Measurements from ENCODE around the gene SYTL1.

SYTL1 gene

GRCh38 chr1:27306071-27306470 is 35.8 kb upstream of the SYTL1 start:
- no peak for DNase-seq (ENCODE audit: low read depth in 1 of 2, low spot score in 1 of 2)
- H3K4me3 ChIP-seq (replicated peaks; ENCODE audit: insufficient read depth, low read length) = no peak overlapping the region
- no peak overlapping the region for H3K27ac ChIP-seq (replicated peaks)
- TF ChIP-seq POLR2AphosphoS5 (IDR thresholded peaks at IDR 0.05; ENCODE audit: low read depth) (no peak), CTCF (IDR thresholded peaks at IDR 0.05; ENCODE audit: insufficient read depth, low read length) (no peak), GABPA (IDR thresholded peaks at IDR 0.05; ENCODE audit: low read depth) (no peak), REST (IDR thresholded peaks at IDR 0.05; ENCODE audit: insufficient replicate concordance, low read depth) (no peak), SPI1 (IDR thresholded peaks at IDR 0.05; ENCODE audit: borderline replicate concordance, low read depth) (no peak)
- no peaks in the 10 kb centered on the region for H3K27me3 ChIP-seq (ENCODE audit: insufficient read depth, poor library complexity, severe bottlenecking)

- TF ChIP-seq REST (IDR thresholded peaks at IDR 0.05; ENCODE audit: insufficient replicate concordance, low read depth) = no peak
- TF ChIP-seq CTCF (IDR thresholded peaks at IDR 0.05; ENCODE audit: insufficient read depth, low read length) = no peak
- TF ChIP-seq SPI1 (IDR thresholded peaks at IDR 0.05; ENCODE audit: borderline replicate concordance, low read depth) = no peak
- TF ChIP-seq POLR2AphosphoS5 (IDR thresholded peaks at IDR 0.05; ENCODE audit: low read depth) = no peak
- TF ChIP-seq GABPA (IDR thresholded peaks at IDR 0.05; ENCODE audit: low read depth) = no peak
- Histone ChIP-seq H3K27me3 (ENCODE audit: insufficient read depth, poor library complexity, severe bottlenecking) (no peaks in the 10 kb centered on the region), H3K27ac (replicated peaks) (no peak overlapping the region), H3K4me3 (replicated peaks; ENCODE audit: insufficient read depth, low read length) (no peak overlapping the region)
- no peak for DNase-seq (ENCODE audit: low read depth in 1 of 2, low spot score in 1 of 2)
Observed at GRCh38 chr1:27306892-27307761, 34.7 kb upstream of the SYTL1 start.

- H3K4me3 ChIP-seq (replicated peaks; ENCODE audit: insufficient read depth, low read length) = no peak overlapping the region
- H3K27me3 ChIP-seq (ENCODE audit: insufficient read depth, poor library complexity, severe bottlenecking) = no peaks in the 10 kb centered on the region
- no peak for DNase-seq (ENCODE audit: low read depth in 1 of 2, low spot score in 1 of 2)
- TF ChIP-seq CTCF (IDR thresholded peaks at IDR 0.05; ENCODE audit: insufficient read depth, low read length) = no peak
- no peak for TF ChIP-seq POLR2AphosphoS5 (IDR thresholded peaks at IDR 0.05; ENCODE audit: low read depth)
- no peak overlapping the region for H3K27ac ChIP-seq (replicated peaks)
Observed at GRCh38 chr1:27307874-27308598, 33.8 kb upstream of the SYTL1 start.

All from HL-60 (cell line).